Retinal pigment epithelial cell (primary cell): ENCODE data around the gene ZNF529.

Experiments
- DNase-seq: peaks from one replicate; pipeline ENCODE4 v3.0.0-alpha.2; 2010; ENCODE audit warnings: low read depth
- H3K4me3 ChIP-seq: 2 replicates; pipeline ENCODE4 v1.5.1; 2011; ENCODE audit warnings: mild to moderate bottlenecking, low read length, control low read depth, moderate library complexity
- CTCF ChIP-seq: conservative IDR thresholded peaks from 2 replicates; pipeline ENCODE4 v1.5.1; 2011; ENCODE audit warnings: low read depth, low read length, control low read depth, inconsistent platforms

ZNF529 gene

GRCh38 chr19:36528921-36529518 is 44.1 kb downstream of the ZNF529 start:
- no peak for TF ChIP-seq CTCF
- no peak for DNase-seq
- H3K4me3 ChIP-seq, result peak overlapping the region; percentile 94

- TF ChIP-seq CTCF, result no peak
- peak within 1 kb of the TSS; percentile 94 for H3K4me3 ChIP-seq
- peak; percentile 89 for DNase-seq
Observed at GRCh38 chr19:36528194-36528920, 44.7 kb downstream of the ZNF529 start, which contains the start of gene ZNF260. Gene ZNF260 (minus strand): TSS chr19:36528271. CDS start chr19:36515238, 13,033 bp downstream.

- TF ChIP-seq CTCF, result no peak
- H3K4me3 ChIP-seq, result peak overlapping the region; percentile 94
- DNase-seq, result no peak
Observed at GRCh38 chr19:36527873-36528193, 45.3 kb downstream of the ZNF529 start.

GRCh38 chr19:36527341-36527740 is 45.8 kb downstream of the ZNF529 start:
- H3K4me3 ChIP-seq, result peak overlapping the region; percentile 94
- no peak for DNase-seq
- no peak for TF ChIP-seq CTCF

- H3K4me3 ChIP-seq, result peak overlapping the region; percentile 11
- DNase-seq, result no peak
- TF ChIP-seq CTCF, result no peak
Observed at GRCh38 chr19:36526581-36526980, 46.5 kb downstream of the ZNF529 start.

- no peak overlapping the region for H3K4me3 ChIP-seq
- DNase-seq, result no peak
- no peak for TF ChIP-seq CTCF
Observed at GRCh38 chr19:36524617-36525016, 48.5 kb downstream of the ZNF529 start.

- no peak for TF ChIP-seq CTCF
- no peak overlapping the region for H3K4me3 ChIP-seq
- no peak for DNase-seq
Observed at GRCh38 chr19:36514012-36514612, 59.0 kb downstream of the ZNF529 start.
